ENCODE measurements around the gene IZUMO4.

DNA sequence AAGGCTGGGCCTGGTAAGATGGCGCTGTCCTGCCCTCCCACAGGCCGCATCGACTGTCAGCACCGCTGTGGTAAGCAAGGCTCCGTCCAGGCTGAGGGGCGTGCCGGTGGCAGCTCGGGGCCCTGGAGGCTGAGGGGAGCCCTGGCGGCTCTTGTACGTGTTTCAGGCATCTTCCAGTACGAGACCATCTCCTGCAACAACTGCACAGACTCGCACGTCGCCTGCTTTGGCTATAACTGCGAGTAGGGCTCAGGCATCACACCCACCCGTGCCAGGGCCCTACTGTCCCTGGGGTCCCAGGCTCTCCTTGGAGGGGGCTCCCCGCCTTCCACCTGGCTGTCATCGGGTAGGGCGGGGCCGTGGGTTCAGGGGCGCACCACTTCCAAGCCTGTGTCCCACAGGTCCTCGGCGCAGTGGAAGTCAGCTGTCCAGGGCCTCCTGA lies 1.2 kb downstream of the IZUMO4 start:
- TF ChIP-seq ZNF274 (IDR thresholded peaks at IDR 0.05; ENCODE audit: low read depth, low read length): no peak
- TF ChIP-seq YY1 (IDR thresholded peaks at IDR 0.05; ENCODE audit: insufficient read depth, insufficient read length): no peak
